Fibroblast of the aortic adventitia (primary cell): Measurements from ENCODE around the gene GDI1. TPM values are rescaled to one million over a fixed set of nuclear protein-coding genes. Genes with fewer than 3 reads are reported as not detected.

Experiments
- DNase-seq: peaks from one replicate; pipeline ENCODE4 v3.0.0-alpha.2; 2010; ENCODE audit warnings: low read depth
- H3K4me3 ChIP-seq: 2 replicates; pipeline ENCODE4 v1.5.1; 2011; ENCODE audit warnings: low read depth, mild to moderate bottlenecking, control low read depth, low read length, moderate library complexity
- total RNA-seq: library from RNA; depleted of rRNA; stranded (reverse); fragments of >200 nt; gene quantifications from 2 replicates; pipeline ENCODE4 v1.2.3, GENCODE V29; 2012; ENCODE audit warnings: low replicate concordance
- TF ChIP-seq, protein P1 (sequence below): IDR thresholded peaks from 2 replicates; pipeline ENCODE4 v1.5.1; 2011; ENCODE audit warnings: mild to moderate bottlenecking, low read length, control low read depth, inconsistent platforms; ENCODE audit not compliant: insufficient read depth

GDI1 gene
- total RNA-seq, 1 donor = 115 TPM

DNA sequence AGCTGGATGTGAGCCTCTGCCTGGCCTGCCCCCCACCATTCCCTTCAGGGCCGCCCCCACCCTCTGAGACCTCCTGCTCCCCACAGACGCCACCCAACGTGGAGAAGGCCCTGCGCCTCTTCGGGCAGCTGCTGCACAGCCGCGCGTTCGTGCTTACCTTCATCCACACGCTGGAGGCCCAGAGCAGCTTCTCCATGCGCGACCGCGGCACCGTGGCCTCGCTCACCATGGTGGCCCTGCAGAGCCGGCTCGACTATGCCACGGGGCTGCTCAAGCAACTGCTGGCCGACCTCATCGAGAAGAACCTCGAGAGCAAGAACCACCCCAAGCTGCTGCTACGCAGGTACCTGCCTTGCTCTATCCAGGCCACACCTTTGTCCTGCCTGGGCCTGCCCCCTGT lies 31.3 kb downstream of the GDI1 start:
- DNase-seq = no peak
- H3K4me3 ChIP-seq = no peak overlapping the region
- TF ChIP-seq, protein P1, sequence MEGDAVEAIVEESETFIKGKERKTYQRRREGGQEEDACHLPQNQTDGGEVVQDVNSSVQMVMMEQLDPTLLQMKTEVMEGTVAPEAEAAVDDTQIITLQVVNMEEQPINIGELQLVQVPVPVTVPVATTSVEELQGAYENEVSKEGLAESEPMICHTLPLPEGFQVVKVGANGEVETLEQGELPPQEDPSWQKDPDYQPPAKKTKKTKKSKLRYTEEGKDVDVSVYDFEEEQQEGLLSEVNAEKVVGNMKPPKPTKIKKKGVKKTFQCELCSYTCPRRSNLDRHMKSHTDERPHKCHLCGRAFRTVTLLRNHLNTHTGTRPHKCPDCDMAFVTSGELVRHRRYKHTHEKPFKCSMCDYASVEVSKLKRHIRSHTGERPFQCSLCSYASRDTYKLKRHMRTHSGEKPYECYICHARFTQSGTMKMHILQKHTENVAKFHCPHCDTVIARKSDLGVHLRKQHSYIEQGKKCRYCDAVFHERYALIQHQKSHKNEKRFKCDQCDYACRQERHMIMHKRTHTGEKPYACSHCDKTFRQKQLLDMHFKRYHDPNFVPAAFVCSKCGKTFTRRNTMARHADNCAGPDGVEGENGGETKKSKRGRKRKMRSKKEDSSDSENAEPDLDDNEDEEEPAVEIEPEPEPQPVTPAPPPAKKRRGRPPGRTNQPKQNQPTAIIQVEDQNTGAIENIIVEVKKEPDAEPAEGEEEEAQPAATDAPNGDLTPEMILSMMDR = no peak

DNA sequence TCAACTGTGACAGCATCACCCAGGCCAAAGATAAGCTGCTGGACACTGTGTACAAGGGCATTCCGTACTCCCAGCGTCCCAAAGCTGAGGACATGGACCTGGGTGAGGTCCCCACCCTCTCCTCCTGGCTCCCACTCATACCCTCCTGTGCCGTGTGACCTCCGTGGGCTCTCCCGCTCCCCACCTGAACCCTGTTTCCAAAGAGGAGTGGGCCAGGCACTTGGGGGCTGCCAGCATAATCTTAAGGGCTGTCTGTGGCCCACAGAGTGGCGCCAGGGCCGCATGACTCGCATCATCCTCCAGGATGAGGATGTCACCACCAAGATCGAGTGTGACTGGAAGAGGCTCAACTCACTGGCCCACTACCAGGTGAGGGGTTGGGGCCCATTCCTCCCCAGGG lies 32.2 kb downstream of the GDI1 start:
- DNase-seq = no peak
- TF ChIP-seq, protein P1 = no peak
- no peak overlapping the region for H3K4me3 ChIP-seq

DNA sequence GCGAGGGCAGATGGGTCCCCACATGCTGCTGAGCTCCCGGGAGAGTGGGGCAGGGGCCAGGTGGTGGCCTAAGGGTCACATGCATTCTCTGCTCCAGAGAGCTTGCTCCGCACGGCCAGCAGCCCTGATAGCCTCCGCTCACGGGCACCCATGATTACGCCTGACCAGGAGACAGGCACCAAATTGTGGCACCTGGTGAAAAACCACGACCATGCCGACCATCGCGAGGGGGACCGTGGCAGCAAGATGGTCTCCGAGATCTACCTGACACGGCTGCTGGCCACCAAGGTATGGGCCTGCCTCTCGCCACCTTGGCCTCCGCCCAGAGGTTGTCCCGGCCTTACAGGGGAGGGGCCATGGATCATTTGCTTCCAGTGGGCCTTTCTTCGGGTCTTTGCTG lies 32.9 kb downstream of the GDI1 start:
- no peak for DNase-seq
- no peak overlapping the region for H3K4me3 ChIP-seq
- TF ChIP-seq, protein P1 = no peak

DNA sequence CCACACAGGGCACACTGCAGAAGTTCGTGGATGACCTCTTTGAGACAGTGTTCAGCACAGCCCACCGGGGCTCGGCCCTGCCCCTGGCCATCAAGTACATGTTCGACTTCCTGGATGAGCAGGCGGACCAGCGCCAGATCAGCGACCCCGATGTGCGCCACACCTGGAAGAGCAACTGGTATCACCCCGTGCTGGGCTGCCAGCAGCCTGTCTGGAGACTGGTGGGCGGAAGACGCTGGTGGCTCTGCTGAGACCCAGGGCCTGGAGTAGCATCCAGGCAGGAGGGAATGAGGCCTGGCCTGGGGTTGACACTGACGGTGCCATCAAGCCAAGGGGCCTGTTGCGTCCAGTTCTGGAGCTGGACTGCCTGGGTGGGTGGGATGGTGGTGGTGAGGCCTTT lies 33.5 kb downstream of the GDI1 start:
- TF ChIP-seq, protein P1 = no peak
- DNase-seq = no peak
- H3K4me3 ChIP-seq = no peak overlapping the region

DNA sequence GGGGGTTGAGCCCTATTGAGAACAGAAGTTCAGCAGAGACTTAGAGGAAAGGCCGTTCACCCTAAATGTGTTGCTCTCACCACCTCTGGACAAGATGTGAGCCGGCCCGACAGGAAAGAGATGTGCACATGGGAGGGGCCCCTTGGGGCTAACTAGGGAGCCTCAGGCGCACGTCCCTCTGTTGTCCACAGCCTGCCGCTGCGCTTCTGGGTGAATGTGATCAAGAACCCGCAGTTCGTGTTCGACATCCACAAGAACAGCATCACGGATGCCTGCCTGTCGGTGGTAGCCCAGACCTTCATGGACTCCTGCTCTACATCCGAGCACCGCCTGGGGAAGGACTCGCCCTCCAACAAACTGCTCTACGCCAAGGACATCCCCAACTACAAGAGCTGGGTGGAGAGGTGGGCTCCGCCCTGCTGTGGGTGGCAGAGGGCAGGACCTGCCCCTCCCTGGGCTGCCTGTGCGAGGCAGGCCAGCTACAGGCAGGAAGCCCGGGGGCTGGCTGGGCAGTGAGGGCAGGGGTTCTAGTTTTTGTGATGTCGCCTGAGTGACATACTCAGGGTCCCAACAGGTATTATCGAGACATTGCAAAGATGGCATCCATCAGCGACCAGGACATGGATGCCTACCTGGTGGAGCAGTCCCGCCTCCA lies 34.1 kb downstream of the GDI1 start:
- DNase-seq = no peak
- TF ChIP-seq, protein P1 = no peak

DNA sequence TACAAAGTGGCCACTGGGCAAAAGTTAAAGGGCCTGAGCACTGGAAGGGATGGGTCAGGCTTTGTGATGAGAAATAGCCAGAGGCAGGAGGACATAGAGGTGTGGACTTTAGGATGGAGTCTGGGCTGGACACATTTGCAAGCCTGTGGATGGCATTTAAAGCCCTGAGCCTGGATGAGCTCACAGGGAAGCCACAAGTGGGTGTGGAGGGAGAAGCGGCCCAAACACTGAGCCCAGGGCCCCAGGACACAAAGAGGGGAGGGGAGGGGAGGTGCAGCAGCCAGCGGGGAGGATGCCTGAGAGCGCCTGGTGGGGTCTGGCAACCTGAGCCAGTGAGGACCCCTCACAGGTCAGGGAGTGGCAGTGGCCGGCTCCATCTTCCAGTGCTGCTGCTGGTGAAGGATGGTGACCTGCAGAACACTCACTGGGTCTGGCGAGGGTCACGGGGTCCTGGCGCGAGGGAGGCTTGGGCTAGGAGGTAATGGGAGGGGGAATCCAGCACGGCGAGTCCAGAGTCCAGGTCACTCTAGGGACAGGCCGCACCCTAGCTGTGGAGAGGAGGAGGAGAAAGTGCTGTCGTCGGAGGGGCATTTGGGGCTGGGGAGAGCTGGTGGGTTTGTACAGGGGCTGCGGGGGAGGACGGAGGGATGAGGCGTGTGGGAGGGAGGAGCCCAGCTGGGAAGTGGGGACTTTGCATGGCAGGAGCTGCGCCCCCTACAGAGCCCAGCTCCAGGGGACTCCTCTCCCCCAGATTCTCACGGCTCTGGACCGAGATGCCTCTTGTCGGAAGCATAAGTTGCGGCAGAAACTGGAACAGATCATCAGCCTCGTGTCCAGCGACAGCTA lies 35.1 kb downstream of the GDI1 start:
- TF ChIP-seq, protein P1 = no peak
- no peak for DNase-seq
- no peak overlapping the region for H3K4me3 ChIP-seq

More for the DNA sequence above, 34.1 kb downstream of the GDI1 start:
- H3K4me3 ChIP-seq = no peak overlapping the region
